GM21526 (cell line): Measurements from ENCODE around the gene PTCH1.

ENCODE experiments used
- ATAC-seq: cut with Tn5 transposase; IDR thresholded peaks from one replicate; pipeline ENCODE4 v1.9.1; 2021; ENCODE audit warnings: moderate library complexity; ENCODE audit not compliant: unreplicated experiment, low FRiP score

PTCH1 gene

GRCh38 chr9:95411054-95411892, 105.5 kb downstream of the PTCH1 start:
- ATAC-seq, result no peak

GRCh38 chr9:95409650-95410426, 106.9 kb downstream of the PTCH1 start:
- ATAC-seq, result no peak

GRCh38 chr9:95407524-95407923, 109.2 kb downstream of the PTCH1 start:
- no peak for ATAC-seq

- no peak for ATAC-seq
Observed at GRCh38 chr9:95406121-95406520, 110.7 kb downstream of the PTCH1 start.

- no peak for ATAC-seq
Observed at GRCh38 chr9:95399261-95399660, 117.5 kb downstream of the PTCH1 start.
